ENCODE results near the gene NUB1.

The NUB1 gene

DNA sequence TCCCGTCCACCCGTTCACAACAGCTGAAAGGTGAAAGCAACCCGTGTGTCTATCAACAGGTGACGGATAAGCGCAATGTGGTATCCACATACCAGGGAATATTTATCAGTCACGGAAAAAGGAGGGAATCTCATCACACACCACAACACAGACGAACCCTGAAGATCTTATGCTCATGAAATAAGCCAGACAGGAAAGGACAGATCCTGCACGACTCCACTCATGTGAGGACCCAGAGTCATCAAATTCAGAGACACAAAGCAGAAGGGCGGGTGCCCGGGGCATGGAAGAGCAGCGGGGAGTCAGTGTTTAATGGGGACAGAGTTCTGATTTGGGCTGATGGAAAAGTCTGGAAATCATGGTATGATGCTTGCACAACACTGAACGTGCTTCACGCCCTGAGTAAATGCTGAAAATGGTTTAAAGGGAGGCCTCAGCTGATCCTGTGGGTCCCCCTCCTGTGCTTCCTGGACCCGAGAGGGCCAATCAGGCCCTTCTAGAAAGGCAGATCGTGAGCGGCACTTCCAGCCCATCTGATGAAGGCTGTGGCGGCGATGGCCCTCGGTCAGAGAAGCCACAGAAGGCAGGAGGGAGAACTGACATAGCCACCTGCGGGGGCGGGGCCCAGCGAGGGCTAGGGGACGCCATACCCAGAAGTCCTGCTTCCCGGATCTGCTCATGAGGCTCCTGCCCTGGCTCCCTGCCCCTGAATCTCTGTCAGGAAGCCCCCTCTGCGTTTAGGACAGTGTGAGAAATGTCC is 49.2 kb downstream of the NUB1 start:
- Histone ChIP-seq H3F3A (ENCODE audit: insufficient read depth, low read length) (no peaks in the 10 kb centered on the region), H3K4me2 (ENCODE audit: low read length) (no peak overlapping the region), H4K20me1 (ENCODE audit: insufficient read depth, low read length) (no peaks in the 10 kb centered on the region), H3K4me3 (ENCODE audit: low read depth, low read length, poor library complexity, severe bottlenecking) (no peak overlapping the region), H3K9me2 (ENCODE audit: low read depth, low read length) (no peaks in the 10 kb centered on the region), H3K9ac (ENCODE audit: low read length) (no peak overlapping the region), H3K9me3 (ENCODE audit: low read length) (no peaks in the 10 kb centered on the region), H2AFZ (ENCODE audit: low read length) (no peak overlapping the region), H3K36me3 (ENCODE audit: insufficient read depth, low read length) (no peaks in the 10 kb centered on the region), H3K79me2 (ENCODE audit: insufficient read depth, low read length) (no peaks in the 10 kb centered on the region), H3K27ac (ENCODE audit: low read depth, low read length, poor library complexity, severe bottlenecking) (no peak overlapping the region), H3K4me1 (ENCODE audit: insufficient read depth, low read length, severe bottlenecking) (no peaks in the 10 kb centered on the region), H3K27me3 (ENCODE audit: insufficient read depth, low read length) (peaks cover 10% of the 10 kb centered on the region)
- TF ChIP-seq, protein P1, sequence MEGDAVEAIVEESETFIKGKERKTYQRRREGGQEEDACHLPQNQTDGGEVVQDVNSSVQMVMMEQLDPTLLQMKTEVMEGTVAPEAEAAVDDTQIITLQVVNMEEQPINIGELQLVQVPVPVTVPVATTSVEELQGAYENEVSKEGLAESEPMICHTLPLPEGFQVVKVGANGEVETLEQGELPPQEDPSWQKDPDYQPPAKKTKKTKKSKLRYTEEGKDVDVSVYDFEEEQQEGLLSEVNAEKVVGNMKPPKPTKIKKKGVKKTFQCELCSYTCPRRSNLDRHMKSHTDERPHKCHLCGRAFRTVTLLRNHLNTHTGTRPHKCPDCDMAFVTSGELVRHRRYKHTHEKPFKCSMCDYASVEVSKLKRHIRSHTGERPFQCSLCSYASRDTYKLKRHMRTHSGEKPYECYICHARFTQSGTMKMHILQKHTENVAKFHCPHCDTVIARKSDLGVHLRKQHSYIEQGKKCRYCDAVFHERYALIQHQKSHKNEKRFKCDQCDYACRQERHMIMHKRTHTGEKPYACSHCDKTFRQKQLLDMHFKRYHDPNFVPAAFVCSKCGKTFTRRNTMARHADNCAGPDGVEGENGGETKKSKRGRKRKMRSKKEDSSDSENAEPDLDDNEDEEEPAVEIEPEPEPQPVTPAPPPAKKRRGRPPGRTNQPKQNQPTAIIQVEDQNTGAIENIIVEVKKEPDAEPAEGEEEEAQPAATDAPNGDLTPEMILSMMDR (IDR thresholded peaks at IDR 0.05; ENCODE audit: low read length): no peak
- no peak for TF ChIP-seq EZH2 (IDR thresholded peaks at IDR 0.05; ENCODE audit: borderline replicate concordance, low read length)

DNA sequence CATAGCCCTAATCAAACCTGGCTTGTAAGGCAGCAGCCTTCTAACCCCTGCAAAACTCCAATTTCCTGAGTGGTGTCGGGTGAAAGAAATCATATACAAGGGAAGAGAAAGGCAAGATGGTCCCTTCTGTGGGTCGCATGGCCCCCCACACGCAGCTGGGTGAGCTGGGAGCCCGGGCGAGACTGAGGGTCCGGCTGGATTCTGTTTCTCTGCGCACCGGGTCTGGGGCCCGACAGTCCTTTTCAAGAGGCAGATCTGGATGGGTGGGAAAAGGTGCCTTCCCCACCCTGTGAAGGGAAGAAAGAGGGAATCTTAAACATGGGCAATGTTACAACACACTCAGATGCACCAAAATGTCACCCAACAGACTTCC is 49.7 kb downstream of the NUB1 start:
- H3K4me2 ChIP-seq (ENCODE audit: low read length): no peak overlapping the region

DNA sequence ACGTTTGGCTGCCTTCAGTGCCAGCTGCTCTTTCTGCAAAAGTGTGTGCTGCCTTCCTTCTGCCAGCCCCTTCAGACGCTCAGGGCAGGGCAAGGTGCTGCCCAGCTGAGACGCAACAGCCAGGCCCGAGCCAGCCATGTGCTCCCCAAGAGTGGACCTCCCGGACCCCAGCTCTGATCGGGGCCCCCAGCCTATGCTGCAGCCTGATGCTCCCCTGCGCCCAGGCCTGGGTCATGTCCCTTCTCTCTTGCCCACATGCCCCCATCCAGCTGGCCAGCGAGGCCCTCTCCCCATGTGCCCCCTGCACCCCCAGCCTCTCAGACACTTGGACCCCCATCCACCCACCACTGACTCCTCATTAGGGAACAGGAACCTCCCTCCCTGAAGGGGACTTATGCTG is 50.4 kb downstream of the NUB1 start:
- Histone ChIP-seq H3K9me2 (ENCODE audit: low read depth, low read length) (no peaks in the 10 kb centered on the region), H3F3A (ENCODE audit: insufficient read depth, low read length) (no peaks in the 10 kb centered on the region), H4K20me1 (ENCODE audit: insufficient read depth, low read length) (no peaks in the 10 kb centered on the region), H3K9ac (ENCODE audit: low read length) (no peak overlapping the region), H3K9me3 (ENCODE audit: low read length) (no peaks in the 10 kb centered on the region), H3K4me2 (ENCODE audit: low read length) (no peak overlapping the region), H3K27ac (ENCODE audit: low read depth, low read length, poor library complexity, severe bottlenecking) (no peak overlapping the region), H3K36me3 (ENCODE audit: insufficient read depth, low read length) (no peaks in the 10 kb centered on the region), H2AFZ (ENCODE audit: low read length) (no peak overlapping the region), H3K27me3 (ENCODE audit: insufficient read depth, low read length) (peaks cover 10% of the 10 kb centered on the region), H3K4me3 (ENCODE audit: low read depth, low read length, poor library complexity, severe bottlenecking) (no peak overlapping the region), H3K79me2 (ENCODE audit: insufficient read depth, low read length) (no peaks in the 10 kb centered on the region), H3K4me1 (ENCODE audit: insufficient read depth, low read length, severe bottlenecking) (no peaks in the 10 kb centered on the region)
- TF ChIP-seq EZH2 (IDR thresholded peaks at IDR 0.05; ENCODE audit: borderline replicate concordance, low read length): no peak
- TF ChIP-seq, protein P1 (IDR thresholded peaks at IDR 0.05; ENCODE audit: low read length): no peak

More for the DNA sequence above, 49.7 kb downstream of the NUB1 start:
- H3K9me3 ChIP-seq (ENCODE audit: low read length): no peaks in the 10 kb centered on the region
- H3K9ac ChIP-seq (ENCODE audit: low read length): no peak overlapping the region
- H3K27ac ChIP-seq (ENCODE audit: low read depth, low read length, poor library complexity, severe bottlenecking): no peak overlapping the region
- H3K79me2 ChIP-seq (ENCODE audit: insufficient read depth, low read length): no peaks in the 10 kb centered on the region
- H3K4me1 ChIP-seq (ENCODE audit: insufficient read depth, low read length, severe bottlenecking): no peaks in the 10 kb centered on the region
- no peaks in the 10 kb centered on the region for H3K36me3 ChIP-seq (ENCODE audit: insufficient read depth, low read length)
- no peaks in the 10 kb centered on the region for H3K9me2 ChIP-seq (ENCODE audit: low read depth, low read length)
- H3F3A ChIP-seq (ENCODE audit: insufficient read depth, low read length): no peaks in the 10 kb centered on the region
- no peak overlapping the region for H3K4me3 ChIP-seq (ENCODE audit: low read depth, low read length, poor library complexity, severe bottlenecking)
- no peak overlapping the region for H2AFZ ChIP-seq (ENCODE audit: low read length)
- peaks cover 10% of the 10 kb centered on the region for H3K27me3 ChIP-seq (ENCODE audit: insufficient read depth, low read length)
- TF ChIP-seq EZH2 (IDR thresholded peaks at IDR 0.05; ENCODE audit: borderline replicate concordance, low read length): no peak
- TF ChIP-seq, protein P1 (IDR thresholded peaks at IDR 0.05; ENCODE audit: low read length): no peak
- H4K20me1 ChIP-seq (ENCODE audit: insufficient read depth, low read length): no peaks in the 10 kb centered on the region
